HG02943 (cell line): ENCODE data around the gene CASKIN2.
"Not testable (repeated sequence)": the region's sequence is repeated elsewhere in the genome, so short reads cannot be mapped to it uniquely, and the experiment has no call there.

Experiments
- ATAC-seq: cut with Tn5 transposase; IDR thresholded peaks from one replicate; pipeline ENCODE4 v1.9.1; 2021; ENCODE audit warnings: mild to moderate bottlenecking, low read depth, moderate library complexity; ENCODE audit not compliant: unreplicated experiment

The CASKIN2 gene

GRCh38 chr17:75521951-75522727 lies 6.8 kb upstream of the CASKIN2 start:
- ATAC-seq: no peak

DNA sequence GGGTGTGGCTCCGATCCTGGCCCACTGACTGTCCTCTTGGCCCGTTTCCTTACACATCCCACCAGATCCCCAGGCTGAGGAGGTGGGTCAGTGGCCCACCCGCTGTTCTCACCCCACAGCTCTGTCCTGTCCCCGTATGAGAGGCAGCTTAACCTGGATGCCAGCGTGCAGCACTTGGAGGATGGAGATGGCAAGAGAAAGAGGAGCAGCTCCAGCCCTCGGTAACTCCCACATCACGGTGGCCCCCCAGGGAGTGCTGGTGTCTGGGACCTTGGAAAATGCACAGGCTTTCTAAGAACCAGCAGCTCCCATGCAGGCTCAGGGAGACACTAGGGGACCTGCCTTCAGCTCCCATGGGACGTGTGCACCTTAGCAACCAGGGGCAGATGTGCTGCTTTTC lies 6.0 kb upstream of the CASKIN2 start:
- no peak for ATAC-seq

- ATAC-seq: not testable (repeated sequence)
Measured at GRCh38 chr17:75520413-75520812, 5.1 kb upstream of the CASKIN2 start.

- no peak for ATAC-seq
Measured at GRCh38 chr17:75518983-75519537, 3.7 kb upstream of the CASKIN2 start.

DNA sequence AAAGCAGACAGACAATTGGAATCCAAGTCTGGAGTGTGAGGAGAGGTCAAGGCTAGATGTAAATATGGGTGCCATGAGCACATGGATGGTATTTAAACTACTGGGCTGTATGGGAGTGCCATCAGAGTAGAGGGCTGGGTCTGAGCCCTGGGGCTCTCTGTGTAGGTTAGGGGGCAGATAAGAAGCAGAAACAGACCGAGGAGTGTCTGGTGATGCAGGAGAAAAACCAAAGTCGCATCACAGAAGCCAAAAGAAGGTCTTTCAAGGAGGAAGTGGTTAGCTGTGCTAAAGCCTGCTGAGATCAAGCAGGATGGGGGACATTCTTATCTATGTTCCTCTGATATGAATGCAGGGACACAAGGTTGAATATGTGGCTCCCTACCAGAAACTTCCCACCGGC lies 2.9 kb upstream of the CASKIN2 start:
- no peak for ATAC-seq

DNA sequence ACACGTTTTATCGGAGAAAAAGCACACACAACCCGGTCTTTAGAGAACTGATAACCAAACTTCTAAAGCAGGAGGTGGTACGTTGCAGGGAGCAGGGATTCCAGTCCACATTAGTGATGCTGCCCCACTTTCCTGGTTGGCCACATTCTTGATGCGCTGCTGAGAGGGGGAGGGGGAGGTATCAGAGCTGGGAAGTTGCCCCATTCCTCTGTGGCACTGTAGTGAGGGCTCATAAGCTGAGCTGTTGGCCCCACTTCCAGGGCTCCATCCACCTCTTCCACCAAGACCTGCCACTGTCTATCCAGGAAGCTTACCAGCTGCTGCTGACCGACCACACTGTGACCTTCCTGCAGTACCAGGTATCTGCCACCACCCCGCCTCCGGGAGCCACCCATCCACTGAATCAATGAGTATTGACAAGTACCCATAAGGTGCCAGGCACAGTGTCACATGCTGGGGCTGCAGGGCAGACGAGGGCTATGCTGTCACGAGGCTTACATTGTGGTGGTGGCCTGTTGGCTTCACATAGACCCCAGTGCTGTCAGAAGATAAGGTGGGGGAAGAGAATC lies 2.0 kb upstream of the CASKIN2 start:
- no peak for ATAC-seq

GRCh38 chr17:75516619-75517296 lies 1.4 kb upstream of the CASKIN2 start:
- ATAC-seq: no peak

DNA sequence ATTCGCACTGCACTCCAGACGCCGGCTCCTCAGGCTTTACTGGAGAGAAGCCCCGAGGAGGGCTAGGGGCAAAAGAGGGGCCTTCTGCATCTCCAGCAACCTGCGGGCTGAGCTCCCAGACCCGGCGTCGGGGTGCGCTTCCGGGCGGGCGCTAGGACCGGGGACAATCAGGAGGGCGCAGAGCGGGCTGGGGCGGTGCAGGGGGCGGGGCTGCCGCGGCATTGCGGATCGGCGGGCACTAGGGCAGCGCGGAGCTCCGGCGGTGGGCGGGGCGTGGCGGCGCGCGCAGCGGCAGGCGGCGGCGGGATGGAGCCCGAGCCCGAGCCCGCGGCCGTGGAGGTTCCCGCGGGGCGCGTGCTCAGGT lies 900 bp upstream of the CASKIN2 start, which contains the start of gene TSEN54:
TSEN54 (plus strand) TSS at position 274 of the 364 bp plus-strand sequence; CDS start at position 307, 33 bp downstream.
- peak; percentile 60 for ATAC-seq

DNA sequence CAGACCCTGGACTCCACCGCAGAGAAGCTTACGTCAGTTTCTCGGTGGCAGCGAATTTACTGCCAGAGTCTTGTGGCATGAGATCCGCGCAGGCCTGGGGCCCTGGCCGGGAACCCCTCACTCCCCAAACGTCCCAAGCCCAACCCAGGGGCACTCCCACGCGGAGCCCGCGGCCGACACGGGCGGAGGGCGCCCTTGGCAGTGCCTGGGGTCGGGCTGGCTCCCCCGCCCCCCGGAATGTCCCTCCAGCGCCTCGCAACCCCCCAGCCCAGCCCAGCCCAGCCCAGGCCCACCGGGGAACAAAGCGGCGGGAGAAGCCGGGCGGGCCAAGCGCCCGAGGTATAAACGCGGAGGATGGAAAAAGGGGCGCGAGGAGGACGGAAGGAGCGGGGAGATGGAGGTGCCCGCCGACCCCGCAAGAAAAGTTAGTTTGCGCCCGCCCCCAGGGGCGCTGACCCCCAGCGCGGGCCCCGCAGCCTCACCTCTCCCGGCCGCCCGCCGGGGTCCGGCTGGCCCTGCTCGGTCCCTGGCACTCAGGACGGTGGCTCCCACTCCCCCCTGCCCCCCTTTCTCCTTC lies 330 bp downstream of the CASKIN2 start:
- ATAC-seq: no peak

DNA sequence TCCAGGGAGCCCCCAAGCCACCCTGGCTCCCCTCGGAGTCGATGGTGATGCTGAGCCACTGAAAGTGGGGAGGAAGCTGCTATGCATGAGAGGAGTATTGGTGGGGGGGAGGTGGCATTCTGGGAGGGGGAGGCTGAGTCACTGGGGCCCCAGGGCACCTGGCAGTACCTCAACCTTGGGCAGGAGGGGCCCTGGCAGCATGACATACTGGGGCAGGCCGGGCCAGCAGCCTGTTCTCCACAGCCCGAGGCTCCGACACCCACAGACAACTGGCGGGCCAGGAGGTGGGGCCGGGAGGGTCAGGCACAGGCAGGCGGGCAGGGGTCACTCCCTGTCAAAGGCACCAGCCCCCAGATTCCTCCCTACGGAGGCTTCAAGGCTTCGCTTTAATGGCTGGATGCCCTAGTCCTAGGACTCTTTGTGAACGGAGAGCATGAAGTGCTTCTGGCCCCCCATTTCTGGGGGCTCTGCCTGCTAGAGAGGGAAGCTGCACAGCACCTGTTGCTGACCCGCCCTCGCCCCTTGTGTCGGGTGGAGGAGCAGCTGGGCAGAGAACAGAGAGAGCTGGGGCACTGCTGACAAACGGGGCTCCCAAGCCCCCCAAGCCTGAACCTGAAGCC lies 928 bp downstream of the CASKIN2 start:
- no peak for ATAC-seq

DNA sequence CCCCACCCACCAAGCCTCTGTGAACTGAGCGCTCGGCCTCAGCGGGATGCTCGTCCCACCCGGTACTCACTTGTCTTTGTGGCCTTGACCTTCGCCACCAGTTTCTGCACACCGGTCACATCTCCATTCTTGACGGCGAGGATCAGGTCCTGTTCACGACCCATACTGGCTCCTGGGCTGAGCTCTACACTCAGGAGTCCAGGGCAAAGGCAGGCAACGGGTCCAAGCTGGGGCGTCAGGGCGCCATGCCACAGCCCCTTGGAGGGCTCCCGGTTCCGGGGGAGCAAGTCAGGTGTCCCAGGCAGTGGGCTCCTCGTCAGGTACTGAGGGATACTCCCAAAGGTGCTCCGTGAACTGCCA lies 1.7 kb downstream of the CASKIN2 start:
- ATAC-seq: no peak

- no peak for ATAC-seq
Measured at GRCh38 chr17:75512926-75513640, 2.3 kb downstream of the CASKIN2 start.

DNA sequence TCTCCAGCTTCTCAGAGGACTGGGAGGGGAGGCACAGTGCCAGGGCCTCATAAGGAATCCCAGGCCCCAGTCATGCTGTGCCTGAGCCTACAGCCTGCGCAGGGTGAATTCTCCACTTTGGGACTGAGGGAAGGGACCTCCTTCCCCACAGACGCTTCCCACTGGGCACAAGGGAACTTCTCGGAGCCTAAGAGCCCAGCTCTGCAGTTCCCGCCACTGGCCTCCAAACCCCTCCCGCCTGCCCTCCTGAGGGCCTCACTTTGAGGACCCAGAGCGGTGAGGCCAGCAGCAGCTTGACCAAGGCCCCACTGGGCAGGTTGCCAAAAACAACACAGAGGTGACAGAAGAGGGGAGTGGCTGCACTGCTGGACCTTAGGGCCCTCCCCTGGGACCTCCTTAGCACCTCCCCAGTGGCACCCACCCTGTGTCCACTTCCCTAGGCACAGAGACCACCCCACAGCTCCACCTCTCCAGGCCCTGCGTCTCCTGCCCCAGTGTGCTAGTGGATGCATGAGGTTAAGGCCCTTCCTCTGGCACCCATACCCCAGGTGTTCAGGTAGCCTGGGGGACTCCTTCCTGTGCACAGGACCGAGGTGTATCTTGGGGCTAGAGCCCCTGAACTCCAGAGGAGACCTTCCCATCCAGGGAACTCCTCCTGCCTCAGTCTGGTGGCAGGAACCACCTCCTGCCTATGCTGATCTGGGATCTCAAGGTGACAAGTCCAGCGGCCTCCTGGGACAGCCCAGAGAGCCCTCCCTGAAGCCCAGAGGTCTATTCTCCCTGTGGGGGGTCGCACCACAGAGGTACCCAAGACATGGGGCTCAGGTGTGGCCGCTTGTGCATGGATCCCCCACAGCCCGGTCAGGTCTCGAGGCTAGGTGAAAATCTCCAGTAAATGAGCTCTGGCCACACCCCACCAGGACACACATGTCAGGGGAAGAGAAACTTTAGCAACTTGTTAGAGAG lies 3.4 kb downstream of the CASKIN2 start:
- no peak for ATAC-seq

GRCh38 chr17:75511270-75511609 lies 4.1 kb downstream of the CASKIN2 start:
- no peak for ATAC-seq

DNA sequence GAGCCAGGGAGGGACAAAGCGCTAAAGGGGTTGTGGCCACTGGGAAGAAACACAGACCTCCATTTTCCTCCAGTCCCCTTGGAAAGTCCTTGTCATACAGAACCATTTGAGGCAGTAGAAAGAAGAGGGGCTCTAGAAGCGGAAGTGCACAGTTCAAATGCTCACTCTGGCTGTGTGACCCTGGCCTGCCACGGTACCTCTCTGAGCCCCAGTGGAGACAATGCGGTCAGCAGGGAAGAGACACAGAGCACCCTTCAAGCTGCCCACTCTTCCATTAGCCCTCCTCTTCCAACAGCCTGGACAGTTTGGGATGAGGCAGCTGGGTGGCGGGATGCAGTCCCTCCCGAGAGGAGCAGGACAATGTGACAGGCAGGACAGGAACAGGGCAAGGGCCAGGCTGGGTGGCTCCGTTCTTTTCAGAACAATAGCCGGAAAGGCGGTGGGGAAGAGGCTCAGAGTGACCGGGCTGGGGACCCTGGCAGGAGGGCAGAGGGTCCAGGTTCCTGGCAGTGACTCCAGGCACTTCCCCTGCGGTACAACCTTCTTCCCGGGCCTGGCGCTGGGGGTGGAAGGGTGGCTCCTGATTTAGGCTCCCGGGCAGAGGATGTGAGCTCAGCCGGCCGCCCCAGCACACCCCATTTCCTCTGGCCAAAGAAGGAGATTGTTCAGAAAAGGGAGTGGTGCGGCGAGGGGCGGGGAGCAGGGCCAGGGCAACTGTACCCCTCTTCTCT lies 5.6 kb downstream of the CASKIN2 start:
- ATAC-seq: no peak

DNA sequence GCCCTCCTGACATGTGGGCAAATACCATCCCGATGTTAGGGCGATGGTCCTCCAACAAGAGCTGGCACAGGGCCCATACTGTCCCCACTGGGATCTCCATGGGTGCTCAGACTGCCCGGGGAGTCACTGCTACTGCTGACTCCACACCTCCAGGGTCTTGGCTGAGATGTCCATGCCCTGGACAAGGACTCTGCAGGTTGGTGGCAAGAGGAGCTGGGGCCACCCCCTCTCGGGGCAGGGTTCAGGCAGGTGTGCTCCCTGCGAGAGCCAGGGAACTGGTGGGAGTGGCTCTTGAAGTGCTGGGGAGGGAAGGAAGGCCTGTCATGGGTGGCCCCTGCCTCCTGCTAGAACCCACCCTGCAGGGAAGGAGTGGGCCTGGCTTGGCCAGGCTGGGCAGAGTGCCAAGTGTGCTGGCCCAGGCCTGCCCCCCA lies 6.4 kb downstream of the CASKIN2 start:
- no peak for ATAC-seq

DNA sequence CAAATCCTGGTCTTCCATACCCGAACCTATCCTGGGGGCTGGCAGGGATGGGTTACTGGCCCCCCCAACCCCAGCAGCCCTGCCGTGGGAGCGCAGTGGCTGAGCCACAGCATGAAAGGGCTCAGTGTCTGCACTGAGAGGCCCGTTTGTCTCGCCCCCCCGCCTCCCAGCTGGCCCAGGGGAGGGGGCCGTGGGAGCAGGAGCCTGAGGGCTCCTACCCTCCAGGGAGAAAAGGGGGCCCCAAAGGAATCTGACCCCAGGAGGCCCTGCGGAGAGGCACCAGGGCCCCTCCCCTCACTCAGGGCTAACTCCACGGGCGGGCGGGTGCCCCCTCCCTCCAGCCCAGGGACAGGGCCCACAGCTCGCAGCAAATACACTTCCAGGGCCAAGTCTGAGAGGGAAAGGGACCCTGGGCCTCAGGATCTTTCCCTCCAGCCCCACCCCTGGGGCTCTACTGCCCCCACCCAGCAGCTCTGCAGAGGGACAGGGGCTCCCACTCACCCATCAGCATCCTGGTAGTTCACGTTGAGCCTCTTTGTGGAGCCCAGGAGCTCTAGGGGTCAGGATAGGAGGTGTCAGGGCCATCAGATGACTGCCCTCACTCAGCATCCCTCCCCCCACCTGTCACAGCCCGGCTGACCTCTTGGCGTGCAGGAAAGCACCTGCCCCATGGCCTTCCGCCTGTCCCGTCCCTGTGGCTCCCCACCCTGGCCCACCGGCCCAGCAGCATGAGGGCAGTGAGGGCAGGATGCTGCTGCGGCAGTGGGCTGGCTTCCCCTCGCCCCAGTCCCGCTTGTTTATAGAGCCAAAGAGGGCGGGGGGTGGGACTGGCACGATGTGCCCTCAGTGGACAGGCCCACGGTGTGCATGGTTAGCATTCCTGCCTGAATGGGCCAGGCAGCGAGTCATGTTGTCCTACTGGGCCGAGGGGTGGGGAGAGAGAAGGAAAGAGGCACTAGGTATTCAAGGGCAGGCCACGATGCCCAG lies 7.3 kb downstream of the CASKIN2 start:
- ATAC-seq: no peak
